ENCODE results near the gene LRRC8C.
"Not testable (repeated sequence)": the region's sequence is repeated elsewhere in the genome, so short reads cannot be mapped to it uniquely, and the experiment has no call there.

LRRC8C gene

GRCh38 chr1:89673251-89673650, 40.3 kb downstream of the LRRC8C start:
- no peak for DNase-seq

- DNase-seq = no peak
Measured at GRCh38 chr1:89675677-89676076, 42.8 kb downstream of the LRRC8C start.

- DNase-seq = no peak
Measured at GRCh38 chr1:89681045-89681729, 48.3 kb downstream of the LRRC8C start.

DNA sequence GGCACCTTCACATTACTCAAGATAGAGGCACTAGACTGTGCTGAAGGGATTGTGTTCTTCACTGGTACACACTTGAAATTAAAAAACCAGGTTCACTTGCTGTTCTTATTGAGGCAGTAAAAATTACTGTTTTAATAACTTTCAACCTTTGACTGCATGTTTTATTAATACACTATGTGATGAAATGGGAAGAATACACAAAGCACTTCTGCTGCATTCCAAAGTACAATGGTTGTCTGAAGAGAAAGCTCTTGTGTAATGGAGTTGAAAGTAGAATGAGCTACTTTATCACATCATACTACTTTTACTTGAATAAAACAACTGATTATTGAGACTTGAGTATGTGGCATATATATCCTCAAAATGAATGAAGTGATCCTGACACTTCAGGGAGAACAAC, 49.7 kb downstream of the LRRC8C start:
- DNase-seq = no peak

DNA sequence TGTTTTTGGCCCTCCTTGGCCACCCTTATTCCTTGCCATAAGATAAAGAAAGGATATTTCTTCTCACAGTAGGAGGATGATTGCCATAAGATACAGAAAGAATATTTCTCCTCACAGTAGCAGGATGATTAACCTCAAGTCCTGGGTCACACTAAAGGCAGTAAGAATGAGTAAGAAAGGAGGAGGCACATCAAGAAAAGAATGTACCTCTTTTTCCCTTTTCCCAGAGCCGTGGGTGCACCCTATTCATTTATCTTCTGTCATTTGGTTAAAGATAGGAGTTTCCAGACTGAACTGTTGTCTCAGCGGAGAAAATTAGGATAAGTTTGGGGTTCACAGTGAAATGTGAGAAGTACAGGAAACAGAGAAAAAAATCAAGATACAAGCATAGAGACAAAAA, 52.5 kb downstream of the LRRC8C start:
- no peak for DNase-seq

GRCh38 chr1:89686520-89686919, 53.6 kb downstream of the LRRC8C start:
- DNase-seq = no peak

DNA sequence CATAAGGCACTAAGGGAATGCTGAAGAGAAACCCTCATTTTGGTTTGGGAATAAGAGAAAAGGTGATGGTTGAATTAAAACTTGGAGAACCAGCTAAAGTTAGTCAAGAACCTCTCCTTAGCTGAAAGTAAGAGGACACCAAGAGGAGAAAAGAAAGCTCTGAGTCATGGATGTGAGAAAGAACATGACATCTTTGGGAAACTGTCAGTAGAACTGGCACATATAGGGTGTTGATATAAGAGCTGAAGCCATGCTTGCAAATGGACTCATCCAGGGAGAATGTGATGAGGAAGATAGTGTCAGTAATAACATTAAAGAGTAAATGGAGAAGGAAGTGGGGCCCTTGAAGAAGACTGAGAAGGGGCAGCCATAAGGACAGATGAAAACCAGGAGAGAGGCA, 54.3 kb downstream of the LRRC8C start:
- no peak for DNase-seq

DNA sequence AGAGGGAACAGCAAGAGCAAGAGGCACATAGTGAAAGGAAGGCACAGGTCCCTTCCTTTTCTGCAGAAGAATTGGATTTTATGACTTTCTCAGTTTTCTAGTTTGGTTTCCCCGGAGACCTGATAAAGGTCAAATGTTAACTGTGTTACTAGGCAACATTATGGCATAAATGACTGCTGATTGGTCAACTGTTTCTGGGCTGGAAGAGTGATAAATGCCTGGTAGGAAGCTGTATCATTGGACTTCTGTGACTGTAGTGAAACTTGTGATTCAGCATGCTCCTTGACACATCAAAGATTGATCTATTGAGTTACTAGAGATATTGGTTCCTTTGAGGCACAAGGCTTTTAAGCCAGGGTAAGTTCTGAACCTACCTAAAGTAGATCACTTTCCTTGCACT, 55.7 kb downstream of the LRRC8C start:
- DNase-seq = no peak

GRCh38 chr1:89689234-89689633, 56.3 kb downstream of the LRRC8C start:
- no peak for DNase-seq

GRCh38 chr1:89690595-89690994, 57.7 kb downstream of the LRRC8C start:
- no peak for DNase-seq

- DNase-seq = no peak
Measured at GRCh38 chr1:89692601-89693521, 59.9 kb downstream of the LRRC8C start.

DNA sequence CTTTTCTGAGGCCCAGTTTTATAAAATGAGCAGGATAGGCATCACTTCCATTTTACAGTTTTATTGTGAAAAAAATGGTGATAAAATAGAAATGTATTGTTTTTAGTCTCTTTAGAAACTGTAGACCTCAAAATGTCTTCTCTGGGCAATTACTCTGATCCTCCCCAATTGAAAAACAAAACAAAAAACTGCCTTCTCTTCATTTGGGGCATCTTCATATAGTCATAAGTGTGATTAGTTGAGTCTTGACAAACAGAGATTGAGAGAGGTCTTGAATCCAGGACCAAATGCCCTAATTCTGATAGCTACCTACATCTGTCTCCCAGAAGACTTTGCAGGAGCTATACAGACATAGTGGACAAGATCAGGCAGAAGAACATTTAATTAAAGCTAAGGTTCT, 62.9 kb downstream of the LRRC8C start:
- no peak for DNase-seq

GRCh38 chr1:89697383-89697782, 64.5 kb downstream of the LRRC8C start:
- no peak for DNase-seq

DNA sequence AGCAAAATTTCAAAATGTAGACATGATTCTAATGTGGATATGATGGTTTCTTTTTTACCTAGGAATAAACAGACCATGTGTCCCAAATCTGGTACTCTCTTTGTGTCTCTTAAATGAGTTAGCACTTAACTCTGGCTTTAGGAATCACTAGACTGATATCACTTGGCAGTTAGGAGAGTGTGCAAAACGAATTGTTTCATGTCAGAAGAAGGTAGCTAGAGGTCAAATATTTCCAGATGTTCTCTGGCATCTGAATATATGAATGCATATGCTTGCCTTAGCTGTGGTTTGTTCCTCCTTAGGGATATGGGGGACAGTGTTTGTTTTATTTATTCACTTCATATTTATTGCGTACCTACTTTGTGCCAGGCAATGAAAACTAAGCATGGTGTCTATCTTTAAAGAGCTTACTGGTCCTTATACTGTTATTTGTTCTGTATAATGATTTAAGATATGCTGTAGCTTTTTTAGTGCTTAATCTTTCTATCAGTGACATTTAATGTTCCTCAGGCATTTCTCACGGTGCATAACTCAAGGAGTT, 65.2 kb downstream of the LRRC8C start:
- DNase-seq = no peak

DNA sequence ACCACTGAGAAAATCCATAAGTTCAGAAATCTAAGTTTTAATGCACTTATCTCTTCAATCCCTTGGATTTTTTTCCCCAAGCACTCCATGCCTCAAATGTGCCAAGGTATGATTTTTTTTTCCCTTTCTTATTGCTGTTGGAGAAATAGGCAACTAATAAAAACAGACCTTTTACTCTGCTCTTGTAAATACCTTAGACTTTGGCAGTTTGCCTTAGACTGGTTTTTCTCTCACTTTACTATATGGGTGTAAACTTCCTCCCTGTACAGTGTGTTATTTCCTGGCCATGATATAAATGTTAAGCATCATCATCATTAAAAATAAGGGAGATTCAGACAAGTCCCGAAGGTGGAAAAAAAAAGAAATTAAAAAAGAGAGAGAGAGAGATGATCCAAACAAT, 65.7 kb downstream of the LRRC8C start:
- DNase-seq = no peak

- no peak for DNase-seq
Measured at GRCh38 chr1:89699451-89699986, 66.6 kb downstream of the LRRC8C start.

DNA sequence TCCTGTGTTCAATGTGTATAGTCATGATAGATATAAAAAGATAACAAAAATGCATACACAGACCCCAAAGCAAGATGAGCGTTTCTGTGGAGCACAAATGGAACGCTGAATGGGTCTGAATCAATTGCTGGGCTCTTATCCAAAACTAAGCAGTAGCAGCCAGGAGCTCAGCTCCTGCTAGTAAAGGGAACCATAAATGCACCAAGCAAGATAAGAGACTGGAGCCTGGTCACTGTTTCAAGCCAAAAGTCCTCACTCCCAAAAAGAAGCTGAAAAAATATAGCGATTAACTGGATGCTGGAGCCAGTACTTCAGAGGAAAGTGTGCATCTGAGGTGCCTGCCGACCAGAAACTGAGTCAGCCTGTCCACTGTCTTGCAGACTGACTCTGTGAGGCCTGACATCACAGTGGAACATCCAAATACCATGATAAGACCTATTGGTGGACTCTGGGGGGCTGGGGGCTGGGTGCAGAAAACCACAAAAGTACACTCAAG, 68.9 kb downstream of the LRRC8C start:
- DNase-seq = peak; percentile 4

DNA sequence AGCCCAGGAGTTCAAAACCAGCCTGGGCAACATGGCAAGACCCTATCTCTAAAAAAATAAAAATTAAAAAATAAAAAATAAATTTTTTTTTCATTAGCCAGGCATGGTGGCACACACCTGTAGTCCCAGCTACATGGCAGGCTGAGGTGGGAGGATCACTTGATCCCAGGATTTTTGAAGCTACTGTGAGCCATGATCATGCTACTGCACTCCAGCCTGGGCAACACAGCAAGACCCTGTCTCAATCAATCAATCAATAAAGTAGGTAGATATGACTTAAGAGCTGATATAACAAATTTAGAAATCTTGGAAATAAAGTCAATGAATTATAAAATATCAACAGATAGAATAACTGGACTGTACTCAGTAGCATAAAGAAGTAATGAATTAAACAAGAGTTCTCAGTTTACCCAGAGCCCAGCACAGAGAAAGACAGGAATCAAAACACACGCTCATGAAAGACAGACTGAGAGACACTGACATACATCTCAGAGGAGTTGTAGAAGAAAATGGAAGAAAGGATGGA, 69.7 kb downstream of the LRRC8C start:
- no peak for DNase-seq

DNA sequence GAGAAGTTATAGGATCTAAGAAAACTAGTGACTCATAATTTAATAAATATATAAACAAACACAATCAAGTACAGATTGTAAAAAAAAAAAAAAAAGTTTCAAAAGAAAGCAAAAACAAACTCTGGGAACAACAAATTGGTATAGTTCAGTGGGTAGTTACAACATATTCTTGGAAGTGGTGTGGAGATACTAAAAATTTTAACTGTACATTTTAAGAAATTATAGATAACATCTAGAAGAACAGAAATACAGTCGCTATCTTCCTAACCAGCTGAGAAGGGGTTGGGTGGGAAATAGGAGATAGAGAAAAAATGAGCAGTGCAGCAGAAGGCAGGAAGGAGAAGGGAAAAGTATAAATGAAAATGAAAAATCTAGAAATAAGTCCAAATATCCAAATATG, 70.5 kb downstream of the LRRC8C start:
- no peak for DNase-seq

GRCh38 chr1:89704014-89704413, 71.1 kb downstream of the LRRC8C start:
- no peak for DNase-seq

DNA sequence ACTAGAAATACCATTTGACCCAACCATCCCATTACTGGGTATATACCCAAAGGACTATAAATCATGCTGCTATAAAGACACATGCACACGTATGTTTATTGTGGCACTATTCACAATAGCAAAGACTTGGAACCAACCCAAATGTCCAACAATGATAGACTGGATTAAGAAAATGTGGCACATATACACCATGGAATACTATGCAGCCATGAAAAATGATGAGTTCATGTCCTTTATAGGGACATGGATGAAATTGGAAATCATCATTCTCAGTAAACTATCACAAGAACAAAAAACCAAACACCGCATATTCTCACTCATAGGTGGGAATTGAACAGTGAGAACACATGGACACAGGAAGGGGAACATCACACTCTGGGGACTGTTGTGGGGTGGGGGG, 72.0 kb downstream of the LRRC8C start:
- DNase-seq = not testable (repeated sequence)

DNA sequence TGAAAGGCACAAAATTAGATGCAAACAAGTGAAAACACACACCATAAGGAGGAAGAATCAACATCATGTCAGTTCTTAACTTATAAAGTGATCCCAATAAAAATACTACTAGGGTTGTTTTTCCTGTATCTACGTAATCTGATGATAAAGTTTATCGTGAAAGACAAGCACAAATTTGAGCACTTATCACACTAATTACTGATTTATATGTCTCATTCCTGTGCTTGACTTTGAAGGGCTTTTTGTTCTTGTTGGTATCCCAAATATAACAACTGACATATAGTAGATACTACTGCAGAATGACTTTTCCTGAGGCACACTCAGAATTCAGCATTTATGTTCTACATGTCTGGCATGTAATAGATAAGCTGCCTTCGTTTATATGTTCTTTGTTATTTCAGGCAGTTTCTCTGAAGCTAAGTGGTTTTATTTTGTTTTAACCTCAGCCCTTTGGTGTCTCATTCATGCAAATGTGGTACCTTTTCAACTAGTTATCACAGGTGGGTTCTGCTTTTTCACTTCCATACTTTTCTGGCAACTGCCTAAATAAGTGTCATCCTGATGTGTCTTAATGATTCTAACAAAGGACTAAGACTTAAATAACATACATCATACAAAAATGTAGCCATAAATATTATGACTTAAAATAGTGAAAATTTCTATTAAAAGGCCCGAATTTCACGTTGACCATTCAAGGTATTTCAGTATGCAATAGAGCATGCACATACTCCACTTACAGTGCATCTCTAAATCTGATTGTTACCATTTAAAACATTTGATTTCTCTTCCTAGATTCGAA, 73.2 kb downstream of the LRRC8C start:
- DNase-seq = no peak

DNA sequence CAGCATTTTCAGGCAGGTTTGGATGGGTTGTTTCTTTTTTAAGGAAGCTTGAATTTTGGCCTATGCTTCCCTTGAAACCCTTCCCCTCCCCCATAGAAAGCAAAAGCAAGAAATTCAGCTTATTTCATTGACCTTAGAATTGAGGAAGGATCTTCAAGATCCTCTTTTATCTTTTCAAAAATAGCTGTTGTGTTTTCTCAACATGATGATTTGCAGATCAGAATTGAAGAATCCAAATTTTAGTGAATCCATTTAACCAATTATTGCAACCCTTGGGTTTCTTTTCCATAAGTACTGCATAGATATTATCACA, 73.7 kb downstream of the LRRC8C start:
- no peak for DNase-seq
